Ascending aorta (tissue), 2 donors: ENCODE measurements around the gene CEP126. TPM values are rescaled to one million over a fixed set of nuclear protein-coding genes. Genes with fewer than 3 reads are reported as not detected.

Experiments
- DNase-seq, 2 donors: peaks; one replicate each; pipeline ENCODE4 v3.0.0-alpha.2; 2019; ENCODE audit warnings: low spot score in 2 of 2
- H3K27ac ChIP-seq, 2 donors: fragments of 200-600 bp; sonication (generic); one replicate each; pipeline ENCODE4 v1.5.1; 2016 to 2017; ENCODE audit warnings: mild to moderate bottlenecking in 1 of 2
- H3K27me3 ChIP-seq: fragments of 200-600 bp; sonication (generic); one replicate; pipeline ENCODE4 v1.5.1; 2017
- H3K36me3 ChIP-seq, 2 donors: fragments of 200-600 bp; sonication (generic); one replicate each; pipeline ENCODE4 v1.5.1; 2016
- H3K4me1 ChIP-seq, 2 donors: fragments of 200-600 bp; sonication (generic); one replicate each; pipeline ENCODE4 v1.5.1; 2016 to 2017; ENCODE audit warnings: mild to moderate bottlenecking in 1 of 2
- H3K4me3 ChIP-seq, 2 donors: fragments of 200-600 bp; sonication (generic); one replicate each; pipeline ENCODE4 v1.5.1; 2016 to 2017; ENCODE audit warnings: mild to moderate bottlenecking in 1 of 2
- H3K9me3 ChIP-seq, 2 donors: fragments of 200-600 bp; sonication (generic); one replicate each; pipeline ENCODE4 v1.5.1; 2016
- CTCF ChIP-seq, 3 experiments: fragments of 200-600 bp in 2 of 3; fragments of 450-650 bp in 1 of 3; sonication (generic) in 2 of 3; IDR thresholded peaks; one replicate each; pipeline ENCODE4 v1.5.1; 2016 to 2019; ENCODE audit warnings: antibody characterized with exemption in 3 of 3, mild to moderate bottlenecking in 1 of 3, moderate library complexity in 1 of 3
- intact Hi-C: fragments of 100-400 bp; cut with DNase I; formaldehyde crosslinking; loops from one replicate; pipeline ENCODE4 v1.15.1; 2023
- total RNA-seq: library from RNA; depleted of rRNA; stranded (reverse); fragments of >200 nt; gene quantifications from one replicate; pipeline ENCODE4 v1.1.0, GENCODE V29; 2016

CEP126 gene
- total RNA-seq, 1 donor from 2014 or later = 7.2 TPM

DNA sequence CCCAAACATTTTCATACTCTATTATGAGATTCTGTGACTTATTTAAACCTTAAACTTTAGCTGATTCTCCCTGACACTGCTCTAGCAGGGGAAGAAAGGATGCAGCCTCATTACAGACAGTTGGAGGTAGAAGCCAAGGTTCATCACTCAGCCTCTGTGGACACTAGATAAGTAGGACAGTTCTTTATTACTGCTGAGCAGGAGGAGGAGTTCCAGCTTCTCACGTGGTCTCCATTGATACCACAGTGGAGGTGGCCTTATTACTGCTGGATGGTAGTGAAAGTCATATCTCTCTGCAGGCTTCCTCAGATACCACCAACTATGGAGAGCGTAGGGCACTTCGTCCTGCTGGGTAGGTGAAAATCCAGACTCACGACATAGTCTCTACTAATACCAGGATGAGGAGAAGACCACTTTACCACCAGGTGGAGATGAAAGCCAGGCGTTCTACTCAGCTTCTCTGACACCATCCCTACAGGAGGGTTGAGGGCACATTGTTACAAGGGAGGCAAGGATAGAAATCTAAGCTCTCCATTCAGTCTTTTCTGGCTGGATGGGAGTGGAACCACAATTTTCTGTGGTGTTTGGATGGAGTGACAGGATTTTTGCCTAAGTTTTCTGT lies 14.6 kb downstream of the CEP126 start:
- no peak for DNase-seq
- Histone ChIP-seq H3K4me3 (no peak overlapping the region), H3K36me3 (peaks cover 2 to 9% of the 10 kb centered on the region in 2 donors), H3K27ac (no peak overlapping the region), H3K4me1 (no peaks in the 10 kb centered on the region), H3K9me3 (peaks cover 0 to 12% of the 10 kb centered on the region in 2 donors), H3K27me3 (no peaks in the 10 kb centered on the region)
- TF ChIP-seq CTCF (IDR thresholded peaks at IDR 0.05) = no peak
- intact Hi-C loops = no loop called here

DNA sequence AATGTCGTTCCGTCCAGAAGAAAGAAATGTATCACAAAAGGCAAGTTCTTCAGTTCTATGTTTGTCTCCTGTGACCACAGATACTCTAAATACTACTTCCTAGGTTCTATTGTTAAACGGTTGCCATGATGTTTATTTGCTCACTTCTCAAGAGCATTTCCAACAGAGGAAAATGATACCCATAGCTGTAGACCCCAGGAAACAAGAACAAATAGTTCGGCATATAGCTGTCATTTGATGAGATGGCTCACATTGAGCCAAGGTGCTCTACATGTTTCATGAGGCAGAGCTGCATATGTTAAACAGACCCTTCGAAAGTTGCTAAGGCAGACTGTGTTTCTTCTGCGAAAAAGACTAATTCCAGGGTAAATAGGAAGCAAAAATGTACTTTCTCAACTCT lies 16.9 kb downstream of the CEP126 start:
- no peaks in the 10 kb centered on the region for H3K27me3 ChIP-seq
- TF ChIP-seq CTCF (IDR thresholded peaks at IDR 0.05) = no peak
- DNase-seq = no peak
- H3K4me3 ChIP-seq = no peak overlapping the region
- no peak overlapping the region for H3K27ac ChIP-seq
- intact Hi-C loops = no loop called here
- H3K4me1 ChIP-seq = no peaks in the 10 kb centered on the region
- peaks cover 2 to 9% of the 10 kb centered on the region in 2 donors for H3K36me3 ChIP-seq
- peaks cover 0 to 12% of the 10 kb centered on the region in 2 donors for H3K9me3 ChIP-seq

GRCh38 chr11:101940901-101941520 lies 26.2 kb downstream of the CEP126 start:
- Histone ChIP-seq H3K4me1 (no peaks in the 10 kb centered on the region), H3K4me3 (no peak overlapping the region), H3K27me3 (no peaks in the 10 kb centered on the region), H3K36me3 (peaks cover 2 to 5% of the 10 kb centered on the region in 2 donors), H3K27ac (no peak overlapping the region), H3K9me3 (no peaks in the 10 kb centered on the region)
- no peak for TF ChIP-seq CTCF (IDR thresholded peaks at IDR 0.05)
- no peak for DNase-seq
- intact Hi-C loops = no loop called here

- Histone ChIP-seq H3K9me3 (no peaks in the 10 kb centered on the region), H3K4me1 (no peaks in the 10 kb centered on the region)
These were observed 30.1 kb downstream of the CEP126 start for GRCh38 chr11:101944923-101945322.

DNA sequence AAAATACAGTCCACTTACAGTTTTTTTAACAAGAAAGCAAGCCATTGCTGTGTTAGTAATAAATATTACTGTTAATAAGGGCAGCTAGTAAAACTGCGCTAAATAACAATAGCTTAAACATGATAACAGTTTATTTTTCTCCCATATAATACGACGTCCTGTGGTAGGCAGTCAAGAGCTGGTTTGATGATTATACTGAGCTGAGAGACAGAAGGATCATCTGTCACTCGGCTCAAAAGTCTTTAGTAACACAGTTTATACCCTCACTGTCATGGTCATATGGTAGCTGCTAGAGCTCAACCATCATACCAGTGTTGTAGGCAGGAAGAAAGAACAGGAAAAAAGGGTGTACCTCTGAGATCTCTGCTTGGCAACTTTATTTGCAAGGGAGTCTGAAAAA lies 30.6 kb downstream of the CEP126 start:
- Histone ChIP-seq H3K27ac (no peak overlapping the region), H3K36me3 (peaks cover 12 to 23% of the 10 kb centered on the region in 2 donors), H3K4me1 (no peaks in the 10 kb centered on the region), H3K9me3 (no peaks in the 10 kb centered on the region), H3K4me3 (no peak overlapping the region), H3K27me3 (no peaks in the 10 kb centered on the region)
- TF ChIP-seq CTCF (IDR thresholded peaks at IDR 0.05) = no peak
- DNase-seq = no peak
- intact Hi-C loops = no loop called here

More at GRCh38 chr11:101944923-101945322, 30.1 kb downstream of the CEP126 start:
- intact Hi-C loops = no loop called here
- DNase-seq = no peak
- no peak for TF ChIP-seq CTCF (IDR thresholded peaks at IDR 0.05)
- Histone ChIP-seq H3K4me3 (no peak overlapping the region), H3K36me3 (peaks cover 12 to 23% of the 10 kb centered on the region in 2 donors), H3K27me3 (no peaks in the 10 kb centered on the region), H3K27ac (no peak overlapping the region)
